GM12892 (cell line): ENCODE results near the gene ATP11B.
A peak's percentile ranks its signal among the peaks of the same experiment; 100 is the strongest.

Experiments used
- DNase-seq: peaks from one replicate; pipeline ENCODE4 v3.0.0; 2011; ENCODE audit not compliant: insufficient read length
- FAIRE-seq: peaks from 2 replicates; lab custom pipeline; 2011; peaks lifted over from hg19 to GRCh38; lab: Jason Lieb, UNC
- POLR2A ChIP-seq: IDR thresholded peaks from 2 replicates; pipeline ENCODE4 v1.6.1; 2011; ENCODE audit warnings: low read depth, low read length, control low read depth
- POLR2AphosphoS5 ChIP-seq: IDR thresholded peaks from 2 replicates; pipeline ENCODE4 v1.6.1; 2011; ENCODE audit warnings: low read depth, low read length, control low read depth
- TAF1 ChIP-seq: IDR thresholded peaks from 2 replicates; pipeline ENCODE4 v1.6.1; 2011; ENCODE audit warnings: low read depth, mild to moderate bottlenecking, control low read depth, low read length, borderline replicate concordance

Gene ATP11B

DNA sequence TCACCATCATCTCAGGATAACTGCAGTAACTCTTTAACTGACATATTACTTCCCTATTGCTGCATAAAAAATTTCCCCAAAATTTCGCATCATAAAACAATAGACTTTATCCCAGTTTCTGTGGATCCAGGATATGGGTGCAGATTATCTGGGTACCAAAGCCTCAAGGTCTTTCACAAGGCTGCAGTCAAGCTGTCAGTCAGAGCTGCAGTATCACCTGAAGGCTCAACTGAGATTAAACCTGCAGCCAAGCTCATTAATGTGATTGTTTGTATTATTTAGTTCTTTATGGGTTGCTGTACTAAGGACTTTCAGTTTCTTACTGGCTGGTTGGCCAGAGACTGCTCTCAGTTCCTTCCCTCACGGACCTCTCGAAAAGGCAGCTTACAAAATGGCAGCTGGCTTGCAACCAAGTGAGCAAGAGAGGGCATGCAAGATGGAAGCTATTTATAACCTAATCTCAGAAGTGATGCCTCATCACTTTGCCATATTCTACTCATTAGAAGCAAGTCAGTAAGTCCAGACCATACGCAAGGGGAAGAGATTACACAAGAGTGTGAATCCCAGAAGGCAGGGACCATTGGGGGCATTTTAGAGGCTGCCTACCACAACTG is 132.1 kb downstream of the ATP11B start:
- TF ChIP-seq TAF1: no peak
- TF ChIP-seq POLR2A: no peak; the same call in 1 of the 2 replicates
- TF ChIP-seq POLR2AphosphoS5: no peak
- DNase-seq (peak; percentile 29), FAIRE-seq (peak; percentile 85)

DNA sequence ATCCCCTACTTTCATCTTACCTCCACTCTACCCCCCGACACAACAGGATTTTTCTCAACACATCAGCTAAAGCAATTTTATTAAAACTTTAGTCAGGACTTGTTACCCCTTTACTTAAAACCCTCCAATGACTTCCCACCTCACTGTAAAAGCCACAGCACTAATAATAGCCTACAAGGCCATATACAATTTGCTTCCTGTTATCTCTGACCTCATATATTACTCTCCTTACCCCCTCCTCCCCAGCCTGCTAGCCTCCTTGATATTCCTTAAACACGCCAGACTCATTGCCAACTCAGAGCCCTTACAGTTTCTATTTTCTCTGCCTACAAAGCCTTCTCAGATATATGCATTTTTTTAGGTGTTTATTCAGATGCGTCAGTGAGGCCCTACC is 132.6 kb downstream of the ATP11B start:
- DNase-seq (no peak), FAIRE-seq (peak; percentile 27)

DNA sequence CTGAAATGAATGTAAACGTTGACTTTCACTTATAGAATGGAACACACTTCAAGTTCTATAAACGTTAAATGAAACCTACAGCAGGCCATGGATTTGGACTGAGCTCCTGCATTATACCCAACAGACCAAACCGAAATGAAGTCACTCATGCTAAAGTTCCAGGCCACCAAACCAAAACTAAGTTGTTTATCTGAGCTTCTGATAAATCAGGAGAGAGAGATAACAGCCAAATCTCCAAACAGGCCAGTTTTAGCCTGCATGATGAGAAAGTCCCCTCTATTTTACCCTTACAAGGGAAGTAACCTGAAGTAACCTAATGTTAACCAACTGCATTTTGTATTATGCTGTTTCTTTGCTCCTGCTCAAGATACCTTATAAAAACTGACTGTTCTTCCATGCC is 142.5 kb downstream of the ATP11B start:
- DNase-seq (no peak), FAIRE-seq (no peak)
- TF ChIP-seq POLR2AphosphoS5 (no peak), TAF1 (no peak), POLR2A (no peak)

More for the DNA sequence above, 132.6 kb downstream of the ATP11B start:
- no peak for TF ChIP-seq POLR2AphosphoS5
- no peak for TF ChIP-seq POLR2A
- no peak for TF ChIP-seq TAF1

DNA sequence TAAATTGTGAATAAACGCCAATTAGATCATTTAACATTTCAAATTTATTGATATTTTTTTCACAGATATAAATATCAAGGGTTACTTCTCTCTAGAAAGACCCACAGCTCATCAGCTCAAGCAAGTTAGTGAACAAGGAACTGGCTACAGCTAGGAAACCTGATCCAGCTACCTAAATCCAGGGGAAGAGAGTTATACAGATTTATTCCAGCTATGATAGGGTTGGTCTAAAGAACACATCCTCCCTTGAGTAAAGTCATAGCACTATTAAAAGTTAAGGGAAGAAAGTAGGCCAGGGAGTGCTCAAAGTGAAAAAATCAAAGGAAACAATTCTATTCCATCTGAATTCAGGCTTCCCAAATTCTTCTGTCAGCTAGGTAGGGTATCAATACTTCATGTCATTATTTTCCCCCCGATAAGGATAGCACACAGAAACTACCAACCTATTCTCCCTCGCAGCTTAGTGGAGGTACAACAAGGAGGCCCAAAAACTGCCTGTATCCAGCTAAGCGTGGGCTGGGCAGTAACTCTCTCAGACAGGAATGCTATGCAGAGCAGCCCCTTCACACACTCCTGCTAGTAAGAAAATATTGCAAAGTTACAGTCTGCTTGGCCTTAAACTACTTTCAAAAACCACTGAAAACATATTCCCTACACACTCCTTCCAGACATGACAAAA is 143.1 kb downstream of the ATP11B start:
- FAIRE-seq (no peak), DNase-seq (no peak)
- no peak for TF ChIP-seq POLR2A
- no peak for TF ChIP-seq POLR2AphosphoS5
- no peak for TF ChIP-seq TAF1

DNA sequence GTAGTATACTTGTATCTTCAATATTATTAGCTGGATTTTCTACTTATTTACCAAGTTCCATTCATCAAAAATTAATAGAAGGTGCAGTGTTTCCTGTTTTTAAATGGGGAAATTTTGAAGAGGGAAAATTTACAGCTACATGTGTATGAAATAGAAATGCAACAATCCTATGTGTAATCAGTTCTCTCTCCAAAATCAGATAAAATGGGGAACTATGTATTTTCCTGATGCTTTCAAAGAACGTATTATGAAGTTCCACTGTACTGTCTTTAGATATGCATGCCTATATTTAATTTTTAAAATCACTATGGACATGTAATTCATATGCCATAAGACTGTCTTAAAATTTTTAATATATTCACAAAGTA is 143.6 kb downstream of the ATP11B start:
- TF ChIP-seq POLR2AphosphoS5: no peak
- no peak for TF ChIP-seq TAF1
- no peak for TF ChIP-seq POLR2A
- FAIRE-seq (no peak), DNase-seq (no peak)

DNA sequence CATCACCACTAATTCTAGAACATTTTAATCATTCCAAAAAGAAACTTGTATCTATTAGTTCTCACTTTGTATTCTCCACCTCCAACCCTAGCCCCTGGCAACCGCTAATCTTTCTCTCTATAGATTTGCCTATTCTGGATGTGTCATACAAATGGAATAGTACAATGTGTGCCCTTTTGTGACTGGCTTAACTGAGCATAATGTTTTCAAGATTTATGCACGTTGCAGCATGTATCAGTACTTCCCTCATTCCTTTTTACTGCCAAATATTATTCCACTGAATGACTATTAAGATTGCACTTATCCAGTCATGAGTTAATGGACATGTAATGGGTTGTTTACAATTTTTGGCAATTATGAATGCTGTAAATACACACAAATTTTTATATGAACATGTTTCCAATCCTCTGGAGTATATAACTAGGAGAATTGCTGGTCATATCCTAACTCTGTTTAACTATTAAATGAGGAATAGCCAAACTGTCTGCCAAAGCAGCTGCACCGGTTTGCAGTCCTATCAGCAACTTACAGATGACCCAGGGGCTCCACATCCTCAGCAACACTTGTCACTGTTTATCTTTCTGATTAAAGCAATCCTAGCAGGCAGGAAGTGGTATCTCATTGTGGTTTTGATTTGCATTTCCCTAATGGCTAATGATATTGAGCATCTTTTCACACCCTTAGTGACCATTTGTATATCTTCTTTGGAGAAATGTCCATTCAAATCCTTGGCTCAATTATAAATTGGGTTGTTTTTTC is 144.2 kb downstream of the ATP11B start:
- TF ChIP-seq POLR2AphosphoS5 (no peak), POLR2A (no peak), TAF1 (no peak)
- no peak for DNase-seq
- no peak for FAIRE-seq

DNA sequence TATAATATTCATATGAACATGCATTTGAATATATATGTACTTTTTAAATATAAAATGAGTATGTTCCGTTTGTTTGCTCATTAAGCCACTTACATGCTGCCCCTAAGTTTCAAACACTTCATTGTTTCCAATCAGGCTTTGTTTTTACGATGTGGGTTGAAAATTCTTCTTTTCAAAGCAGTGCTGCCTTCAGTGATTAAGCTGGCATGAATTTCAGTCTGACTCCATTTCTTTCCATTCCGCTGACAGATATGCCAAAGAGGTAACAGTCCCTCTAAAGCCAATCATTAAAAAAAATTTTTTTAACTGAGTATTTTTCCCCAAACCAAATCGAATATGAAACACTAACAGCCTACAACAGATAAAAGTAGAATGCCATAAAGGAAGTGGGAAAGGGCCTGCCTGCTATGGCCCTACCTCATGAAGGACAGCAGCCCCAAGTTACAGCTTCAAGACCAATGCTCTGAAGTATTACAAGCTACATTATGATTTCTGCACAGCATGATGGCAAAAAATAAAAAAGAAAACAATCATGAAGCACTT is 147.0 kb downstream of the ATP11B start:
- DNase-seq: no peak
- FAIRE-seq: no peak
- TF ChIP-seq TAF1: no peak
- no peak for TF ChIP-seq POLR2AphosphoS5
- no peak for TF ChIP-seq POLR2A

DNA sequence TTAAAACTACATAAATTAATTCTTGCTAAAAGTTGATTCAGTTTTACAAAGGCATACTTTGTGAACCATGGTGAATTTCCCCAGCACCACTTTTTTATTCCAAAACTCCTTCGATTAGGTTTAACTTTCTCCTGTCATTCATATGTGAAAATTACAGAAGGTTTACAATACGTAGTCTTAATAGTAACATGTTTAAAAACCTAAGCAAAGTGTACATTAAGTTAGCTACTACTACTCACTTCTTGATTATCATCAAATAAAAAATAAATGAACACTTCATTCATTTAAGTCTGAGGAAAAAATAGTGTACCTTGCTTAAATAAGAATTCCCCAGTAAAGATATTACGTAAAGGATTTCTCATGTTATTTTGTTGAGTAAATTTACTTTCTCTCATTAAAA is 148.4 kb downstream of the ATP11B start:
- DNase-seq (no peak), FAIRE-seq (no peak)
- TF ChIP-seq POLR2A (no peak), POLR2AphosphoS5 (no peak), TAF1 (no peak)

DNA sequence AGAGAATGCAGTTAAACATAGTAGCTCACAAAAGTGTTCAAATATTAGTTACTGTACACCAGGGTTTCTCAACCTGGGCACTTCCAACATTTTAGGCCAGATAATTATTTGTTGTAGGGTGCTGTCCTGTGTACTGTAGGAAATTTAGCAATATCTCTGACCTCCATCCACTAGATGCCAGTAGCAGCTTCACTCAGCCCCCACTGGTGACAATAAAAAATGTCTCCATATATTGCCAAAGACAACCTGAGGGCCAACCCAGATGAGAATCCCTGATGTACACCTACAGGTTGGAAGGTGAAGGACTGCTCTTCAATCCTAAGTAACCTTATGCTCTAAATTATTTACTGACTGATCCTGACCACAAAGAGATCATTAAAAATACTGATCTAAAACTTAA is 154.6 kb downstream of the ATP11B start:
- DNase-seq (no peak), FAIRE-seq (no peak)
- TF ChIP-seq POLR2A (no peak), POLR2AphosphoS5 (no peak), TAF1 (no peak)

DNA sequence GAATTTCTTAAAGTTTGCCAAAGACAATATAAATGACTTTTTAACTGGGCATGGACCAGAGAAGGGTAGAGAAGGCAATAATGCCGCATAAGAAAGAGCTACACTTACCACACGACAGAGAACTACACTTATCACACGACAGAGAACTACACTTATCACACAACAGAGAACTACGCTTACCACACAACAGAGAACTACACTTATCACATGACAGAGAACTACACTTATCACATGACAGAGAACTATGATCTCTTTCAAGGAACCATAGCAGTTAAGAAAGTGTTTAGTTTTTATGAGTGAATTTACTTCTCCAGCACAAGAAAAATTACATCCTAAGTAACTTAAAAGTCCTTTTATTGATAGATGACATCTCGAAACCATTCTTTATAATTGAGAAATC is 155.0 kb downstream of the ATP11B start:
- FAIRE-seq (no peak), DNase-seq (no peak)
- TF ChIP-seq POLR2A: no peak
- TF ChIP-seq TAF1: no peak
- no peak for TF ChIP-seq POLR2AphosphoS5

DNA sequence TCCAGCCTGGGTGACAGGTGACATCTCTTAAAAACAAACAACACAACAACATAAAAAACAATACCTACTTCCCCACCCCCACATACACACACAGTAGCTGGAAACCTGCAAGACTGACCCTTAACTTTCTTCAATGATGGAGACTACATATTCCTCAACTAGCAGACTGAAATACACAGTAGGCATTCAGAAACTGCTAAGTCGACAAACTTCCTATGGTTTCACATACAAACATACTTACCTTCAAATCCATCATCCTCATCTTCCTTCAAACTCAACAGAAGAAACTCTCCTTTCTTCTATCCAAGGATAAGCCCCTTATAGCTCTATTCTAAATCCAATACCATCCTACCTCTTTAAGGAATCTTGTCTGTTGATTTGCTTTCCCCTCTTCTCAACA is 156.4 kb downstream of the ATP11B start:
- no peak for FAIRE-seq
- TF ChIP-seq POLR2AphosphoS5 (no peak), POLR2A (no peak)
- no peak for DNase-seq

DNA sequence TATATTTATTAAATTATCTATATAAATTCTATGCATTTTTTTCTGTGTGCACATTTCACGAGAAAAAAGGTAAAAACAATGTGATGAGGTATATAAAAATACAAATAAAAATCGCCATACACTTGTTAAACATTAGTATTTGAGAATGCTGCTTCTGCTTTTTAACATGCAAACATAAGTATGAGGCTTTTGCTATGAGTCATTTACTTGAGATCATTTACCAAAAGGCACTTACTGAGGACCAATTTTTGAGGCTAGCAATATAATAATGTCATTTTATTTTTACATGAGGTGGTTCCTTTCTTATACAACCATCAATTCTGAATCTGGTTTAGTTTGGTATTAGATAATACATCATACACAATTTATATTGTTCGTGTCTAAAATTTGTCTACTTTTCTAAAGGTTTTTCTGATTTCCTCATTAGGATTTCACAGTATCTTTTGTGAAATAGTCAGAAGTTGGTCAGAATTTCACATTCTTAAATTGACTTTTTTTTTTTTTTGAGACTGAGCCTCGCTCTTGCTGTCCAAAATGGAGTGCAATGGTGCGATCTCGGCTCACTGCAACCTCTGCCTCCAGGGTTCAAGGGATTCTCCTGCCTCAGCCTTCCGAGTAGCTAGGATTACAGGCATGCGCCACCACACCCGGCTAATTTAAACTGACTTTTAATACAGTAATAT is 161.4 kb downstream of the ATP11B start:
- TF ChIP-seq POLR2A: no peak
- no peak for TF ChIP-seq POLR2AphosphoS5
- no peak for TF ChIP-seq TAF1
- no peak for DNase-seq
- FAIRE-seq: peak; percentile 14
